HEK293 (cell line): ENCODE results near the gene PTPRN.
A peak's percentile ranks its signal among the peaks of the same experiment; 100 is the strongest.
"Not testable (repeated sequence)": the region's sequence is repeated elsewhere in the genome, so short reads cannot be mapped to it uniquely, and the experiment has no call there.

ENCODE experiments used
- CTCF ChIA-PET: fragments of 350-600 bp; formaldehyde crosslinking; extraction: SDS; loops from one replicate; lab custom pipeline; 2021; ENCODE audit warnings: antibody characterized with exemption; lab: Yijun Ruan, JAX
- POLR2A ChIA-PET: fragments of 300-600 bp; formaldehyde crosslinking; extraction: SDS; loops from one replicate; lab custom pipeline; 2020; ENCODE audit warnings: antibody characterized with exemption, inconsistent platforms; lab: Yijun Ruan, JAX
- H3K27ac ChIP-seq: fragments of 200-500 bp; sonication (Bioruptor generic); 2 replicates; pipeline ENCODE4 v1.5.1; 2014; ENCODE audit warnings: low read depth, low read length, control low read depth, inconsistent platforms; ENCODE audit errors: extremely low read depth
- H3K36me3 ChIP-seq, 2 experiments: fragments of 200-500 bp in 1 of 2; sonication (Bioruptor generic) in 1 of 2; 1 replicate in 1 of 2; 2 replicates in 1 of 2; pipeline ENCODE4 v1.5.1; 2014 to 2017; ENCODE audit warnings: inconsistent platforms in 2 of 2, low read length in 2 of 2; ENCODE audit not compliant: control insufficient read depth in 2 of 2, insufficient read depth in 1 of 2
- H3K4me1 ChIP-seq: fragments of 200-500 bp; sonication (Bioruptor generic); 2 replicates; pipeline ENCODE4 v1.5.1; 2014; ENCODE audit warnings: mild to moderate bottlenecking, low read length, inconsistent platforms; ENCODE audit not compliant: control insufficient read depth, insufficient read depth
- H3K4me3 ChIP-seq: 2 replicates; pipeline ENCODE4 v1.5.1; 2011; ENCODE audit warnings: low read depth, mild to moderate bottlenecking, control low read depth, low read length, moderate library complexity
- H3K9me3 ChIP-seq: fragments of 200-500 bp; sonication (Bioruptor generic); 2 replicates; pipeline ENCODE4 v1.5.1; 2014; ENCODE audit warnings: low read depth, low read length, inconsistent platforms; ENCODE audit not compliant: control insufficient read depth, insufficient read depth
- CTCF ChIP-seq: fragments of 450-650 bp; formaldehyde crosslinking; IDR thresholded peaks from 2 replicates; pipeline ENCODE4 v1.5.1; 2016; ENCODE audit warnings: missing biosample characterization, missing genetic modification characterization
- INSM2 ChIP-seq: fragments of 450-650 bp; formaldehyde crosslinking; IDR thresholded peaks from 2 replicates; pipeline ENCODE4 v1.5.1; 2016; ENCODE audit warnings: missing biosample characterization, missing genetic modification characterization
- KLF17 ChIP-seq: fragments of 450-650 bp; formaldehyde crosslinking; IDR thresholded peaks from 2 replicates; pipeline ENCODE4 v1.5.1; 2016; ENCODE audit warnings: missing biosample characterization, missing genetic modification characterization
- PRDM1 ChIP-seq: fragments of 450-650 bp; formaldehyde crosslinking; IDR thresholded peaks from 2 replicates; pipeline ENCODE4; 2016; ENCODE audit warnings: missing biosample characterization, missing genetic modification characterization
- SETDB1 ChIP-seq: IDR thresholded peaks from one replicate; pipeline ENCODE4 v1.6.1; 2017; ENCODE audit warnings: mild to moderate bottlenecking, low read length, moderate library complexity, mixed read lengths; ENCODE audit not compliant: insufficient read length
- ZNF2 ChIP-seq: fragments of 450-650 bp; formaldehyde crosslinking; IDR thresholded peaks from 2 replicates; pipeline ENCODE4 v1.5.1; 2016; ENCODE audit warnings: missing biosample characterization, missing genetic modification characterization
- ZNF214 ChIP-seq: fragments of 450-650 bp; formaldehyde crosslinking; IDR thresholded peaks from 2 replicates; pipeline ENCODE4 v1.5.1; 2017; ENCODE audit warnings: missing biosample characterization, mild to moderate bottlenecking, missing genetic modification characterization, borderline replicate concordance
- ZNF362 ChIP-seq: fragments of 450-650 bp; formaldehyde crosslinking; IDR thresholded peaks from 2 replicates; pipeline ENCODE4 v1.5.1; 2016; ENCODE audit warnings: missing biosample characterization, missing genetic modification characterization
- ZNF558 ChIP-seq: fragments of 450-650 bp; formaldehyde crosslinking; IDR thresholded peaks from 2 replicates; pipeline ENCODE4 v1.5.1; 2016; ENCODE audit warnings: missing biosample characterization, missing genetic modification characterization
- ZSCAN18 ChIP-seq: fragments of 450-650 bp; formaldehyde crosslinking; IDR thresholded peaks from 2 replicates; pipeline ENCODE4 v1.5.1; 2016; ENCODE audit warnings: missing biosample characterization, missing genetic modification characterization

Gene PTPRN

GRCh38 chr2:219289195-219289536 lies 20.0 kb downstream of the PTPRN start (continued):
- TF ChIP-seq ZNF362, result no peak
- TF ChIP-seq INSM2 (tag by site-specific recombination), result no peak
- no peak for TF ChIP-seq ZSCAN18 (tag by site-specific recombination)
- no peak for TF ChIP-seq ZNF2 (tag by site-specific recombination)

- Histone ChIP-seq H3K27ac (no peak overlapping the region), H3K36me3 (peaks cover 0 to 39% of the 10 kb centered on the region in 2 experiments; a peak in 1 of 3 replicates), H3K9me3 (no peaks in the 10 kb centered on the region), H3K4me3 (no peak overlapping the region), H3K4me1 (no peaks in the 10 kb centered on the region)
- ChIA-PET POLR2A (interaction anchor here (0.6 kb wide), 1 partner anchor 76 kb away, joined by 4 read pairs; no protein-coding TSS in a partner anchor), CTCF (interaction anchor here (1.3 to 1.4 kb wide), 2 partner anchors 9 to 11 kb away, joined by 4 to 8 read pairs; partner anchors contain the start of gene DNAJB2)
- 0 out of 2 replicates have a peak, but pooled peaks have one; percentile 8 for TF ChIP-seq PRDM1 (tag by site-specific recombination)
- no peak for TF ChIP-seq KLF17
- no peak for TF ChIP-seq SETDB1
- no peak for TF ChIP-seq CTCF (tag by site-specific recombination)
- no peak for TF ChIP-seq ZNF558 (tag by site-specific recombination)
- no peak for TF ChIP-seq ZNF214 (tag by site-specific recombination)
Measured at GRCh38 chr2:219287580-219288265, 21.5 kb downstream of the PTPRN start.

GRCh38 chr2:219287116-219287440 lies 22.1 kb downstream of the PTPRN start:
- POLR2A ChIA-PET, result interaction anchor here (1.6 kb wide), 1 partner anchor 8 kb away, joined by 4 read pairs; no protein-coding TSS in a partner anchor
- H3K4me1 ChIP-seq, H3K27ac ChIP-seq: not testable (repeated sequence)

More at GRCh38 chr2:219287116-219287440, 22.1 kb downstream of the PTPRN start:
- 0 out of 2 replicates have a peak, but pooled peaks have one; percentile 25 for TF ChIP-seq ZNF362
- H3K36me3 ChIP-seq, result peaks cover 0 to 45% of the 10 kb centered on the region in 2 experiments; a peak in 1 of 3 replicates
- H3K9me3 ChIP-seq, H3K4me3 ChIP-seq: not testable (repeated sequence)
- CTCF ChIA-PET, result interaction anchor here (1.3 to 1.4 kb wide), 2 partner anchors 9 to 10 kb away, joined by 4 to 8 read pairs; partner anchors contain the start of gene DNAJB2
